ENCODE results near the gene FKBP11. TPM values are rescaled to one million over a fixed set of nuclear protein-coding genes. Genes with fewer than 3 reads are reported as not detected.

The FKBP11 gene
- polyA plus RNA-seq, 4 donors, result 22.4 to 82.7 (median 51.1) TPM

GRCh38 chr12:48933664-48934311 is 8.5 kb upstream of the FKBP11 start:
- Histone ChIP-seq H3K27ac (ENCODE audit: low read depth in 1 of 3, low read length in 2 of 3) (peak overlapping the region in 2 of 3 donors; percentile 41 to 89), H3K36me3 (ENCODE audit: control insufficient read depth in 3 of 3, insufficient read depth in 2 of 3, low read depth in 1 of 3, low read length in 3 of 3) (peaks cover 0 to 68% (median 4%) of the 10 kb centered on the region in 3 donors), H3K4me3 (ENCODE audit: low read depth in 1 of 3, low read length in 3 of 3) (no peak overlapping the region), H3K27me3 (ENCODE audit: control insufficient read depth in 3 of 3, insufficient read depth in 3 of 3, low read length in 3 of 3) (no peaks in the 10 kb centered on the region), H3K9me3 (ENCODE audit: control insufficient read depth in 2 of 2, insufficient read depth in 1 of 2, low read depth in 1 of 2, low read length in 1 of 2) (no peaks in the 10 kb centered on the region), H3K4me1 (ENCODE audit: control insufficient read depth in 3 of 3, insufficient read depth in 2 of 3, low read depth in 1 of 3, low read length in 2 of 3) (no peaks in the 10 kb centered on the region)
- FAIRE-seq (no peak), DNase-seq (peak in 1 of 2 donors; percentile 54)
- 78 to 90% (median 80%) methylated on average over 9 of the region's 9 CpGs for WGBS, 3 donors

DNA sequence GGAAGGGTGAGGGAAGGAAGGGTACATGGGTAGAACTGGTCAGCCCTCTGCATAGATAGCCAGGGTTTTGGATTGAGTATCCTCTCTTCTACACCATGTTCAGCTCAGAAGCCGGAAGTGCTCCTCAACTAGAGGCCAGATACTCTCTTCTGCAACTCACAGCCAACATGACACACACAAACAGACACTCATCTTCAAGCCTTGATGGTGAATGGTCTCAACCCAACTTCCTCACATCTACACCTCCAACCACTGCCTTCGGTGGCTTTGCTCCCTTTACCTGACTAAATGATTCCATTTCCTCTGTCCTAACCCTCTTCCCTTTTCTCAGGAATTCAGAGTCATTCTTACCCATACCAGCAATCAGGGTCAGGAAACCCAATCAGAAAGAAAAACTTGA is 7.6 kb upstream of the FKBP11 start:
- DNase-seq, result peak in 1 of 2 donors; percentile 22
- Histone ChIP-seq H3K4me1 (ENCODE audit: control insufficient read depth in 3 of 3, insufficient read depth in 2 of 3, low read depth in 1 of 3, low read length in 2 of 3) (no peaks in the 10 kb centered on the region), H3K36me3 (ENCODE audit: control insufficient read depth in 3 of 3, insufficient read depth in 2 of 3, low read depth in 1 of 3, low read length in 3 of 3) (peaks cover 0 to 63% (median 2%) of the 10 kb centered on the region in 3 donors), H3K4me3 (ENCODE audit: low read depth in 1 of 3, low read length in 3 of 3) (no peak overlapping the region), H3K27me3 (ENCODE audit: control insufficient read depth in 3 of 3, insufficient read depth in 3 of 3, low read length in 3 of 3) (no peaks in the 10 kb centered on the region), H3K27ac (ENCODE audit: low read depth in 1 of 3, low read length in 2 of 3) (peak overlapping the region in 1 of 3 donors; percentile 59), H3K9me3 (ENCODE audit: control insufficient read depth in 2 of 2, insufficient read depth in 1 of 2, low read depth in 1 of 2, low read length in 1 of 2) (no peaks in the 10 kb centered on the region)
- no peak for FAIRE-seq
- 39 to 93% (median 79%) methylated on average over 2 of the region's 2 CpGs for WGBS, 3 donors

- Histone ChIP-seq H3K27me3 (ENCODE audit: control insufficient read depth in 3 of 3, insufficient read depth in 3 of 3, low read length in 3 of 3) (no peaks in the 10 kb centered on the region), H3K4me1 (ENCODE audit: control insufficient read depth in 3 of 3, insufficient read depth in 2 of 3, low read depth in 1 of 3, low read length in 2 of 3) (peaks cover 0 to 4% (median 0%) of the 10 kb centered on the region in 3 donors), H3K27ac (ENCODE audit: low read depth in 1 of 3, low read length in 2 of 3) (no peak overlapping the region), H3K36me3 (ENCODE audit: control insufficient read depth in 3 of 3, insufficient read depth in 2 of 3, low read depth in 1 of 3, low read length in 3 of 3) (peaks cover 0 to 42% (median 3%) of the 10 kb centered on the region in 3 donors), H3K9me3 (ENCODE audit: control insufficient read depth in 2 of 2, insufficient read depth in 1 of 2, low read depth in 1 of 2, low read length in 1 of 2) (no peaks in the 10 kb centered on the region), H3K4me3 (ENCODE audit: low read depth in 1 of 3, low read length in 3 of 3) (no peak overlapping the region)
- 85 to 92% (median 86%) methylated on average over 4 of the region's 4 CpGs for WGBS, 3 donors
- FAIRE-seq, result no peak
- DNase-seq, result no peak
These were observed 5.2 kb upstream of the FKBP11 start for GRCh38 chr12:48930475-48930874.

- FAIRE-seq, result no peak
- Histone ChIP-seq H3K9me3 (ENCODE audit: control insufficient read depth in 2 of 2, insufficient read depth in 1 of 2, low read depth in 1 of 2, low read length in 1 of 2) (no peaks in the 10 kb centered on the region), H3K4me3 (ENCODE audit: low read depth in 1 of 3, low read length in 3 of 3) (no peak overlapping the region), H3K36me3 (ENCODE audit: control insufficient read depth in 3 of 3, insufficient read depth in 2 of 3, low read depth in 1 of 3, low read length in 3 of 3) (peaks cover 0 to 37% (median 3%) of the 10 kb centered on the region in 3 donors), H3K27ac (ENCODE audit: low read depth in 1 of 3, low read length in 2 of 3) (no peak overlapping the region), H3K27me3 (ENCODE audit: control insufficient read depth in 3 of 3, insufficient read depth in 3 of 3, low read length in 3 of 3) (no peaks in the 10 kb centered on the region), H3K4me1 (ENCODE audit: control insufficient read depth in 3 of 3, insufficient read depth in 2 of 3, low read depth in 1 of 3, low read length in 2 of 3) (peaks cover 0 to 5% (median 0%) of the 10 kb centered on the region in 3 donors)
- no peak for DNase-seq
- WGBS, 3 donors, result 76 to 84% (median 79%) methylated on average over 1 of the region's 1 CpG
These were observed 4.3 kb upstream of the FKBP11 start for GRCh38 chr12:48929551-48929950.

- DNase-seq, result no peak
These were observed 2.0 kb upstream of the FKBP11 start for GRCh38 chr12:48927261-48927660.

GRCh38 chr12:48924617-48925303 is 532 bp downstream of the FKBP11 start:
- DNase-seq (peak; percentile 53 to 83), FAIRE-seq (no peak)
- H3K36me3 ChIP-seq (ENCODE audit: control insufficient read depth in 3 of 3, insufficient read depth in 2 of 3, low read depth in 1 of 3, low read length in 3 of 3), result peaks cover 0 to 25% (median 3%) of the 10 kb centered on the region in 3 donors
- H3K4me3 ChIP-seq (ENCODE audit: low read depth in 1 of 3, low read length in 3 of 3), result peak overlapping the region; percentile 80 to 96 (median 81)
- H3K27ac ChIP-seq (ENCODE audit: low read depth in 1 of 3, low read length in 2 of 3), result peak overlapping the region; percentile 43 to 83 (median 48)
- H3K4me1 ChIP-seq (ENCODE audit: control insufficient read depth in 3 of 3, insufficient read depth in 2 of 3, low read depth in 1 of 3, low read length in 2 of 3), result peaks cover 0 to 8% (median 3%) of the 10 kb centered on the region in 3 donors
- no peaks in the 10 kb centered on the region for H3K27me3 ChIP-seq (ENCODE audit: control insufficient read depth in 3 of 3, insufficient read depth in 3 of 3, low read length in 3 of 3)
- WGBS, 3 donors, result 0 to 1% (median 1%) methylated on average over 39 to 43 of the region's 43 CpGs
- H3K9me3 ChIP-seq (ENCODE audit: control insufficient read depth in 2 of 2, insufficient read depth in 1 of 2, low read depth in 1 of 2, low read length in 1 of 2), result no peaks in the 10 kb centered on the region

More at GRCh38 chr12:48927261-48927660, 2.0 kb upstream of the FKBP11 start:
- no peak overlapping the region for H3K27ac ChIP-seq (ENCODE audit: low read depth in 1 of 3, low read length in 2 of 3)
- H3K36me3 ChIP-seq (ENCODE audit: control insufficient read depth in 3 of 3, insufficient read depth in 2 of 3, low read depth in 1 of 3, low read length in 3 of 3), result peaks cover 0 to 29% (median 3%) of the 10 kb centered on the region in 3 donors
- FAIRE-seq, result no peak
- WGBS, 3 donors, result 78 to 88% (median 82%) methylated on average over 2 of the region's 2 CpGs
- peaks cover 0 to 8% (median 3%) of the 10 kb centered on the region in 3 donors for H3K4me1 ChIP-seq (ENCODE audit: control insufficient read depth in 3 of 3, insufficient read depth in 2 of 3, low read depth in 1 of 3, low read length in 2 of 3)
- no peak overlapping the region for H3K4me3 ChIP-seq (ENCODE audit: low read depth in 1 of 3, low read length in 3 of 3)
- H3K27me3 ChIP-seq (ENCODE audit: control insufficient read depth in 3 of 3, insufficient read depth in 3 of 3, low read length in 3 of 3), result no peaks in the 10 kb centered on the region
- no peaks in the 10 kb centered on the region for H3K9me3 ChIP-seq (ENCODE audit: control insufficient read depth in 2 of 2, insufficient read depth in 1 of 2, low read depth in 1 of 2, low read length in 1 of 2)

DNA sequence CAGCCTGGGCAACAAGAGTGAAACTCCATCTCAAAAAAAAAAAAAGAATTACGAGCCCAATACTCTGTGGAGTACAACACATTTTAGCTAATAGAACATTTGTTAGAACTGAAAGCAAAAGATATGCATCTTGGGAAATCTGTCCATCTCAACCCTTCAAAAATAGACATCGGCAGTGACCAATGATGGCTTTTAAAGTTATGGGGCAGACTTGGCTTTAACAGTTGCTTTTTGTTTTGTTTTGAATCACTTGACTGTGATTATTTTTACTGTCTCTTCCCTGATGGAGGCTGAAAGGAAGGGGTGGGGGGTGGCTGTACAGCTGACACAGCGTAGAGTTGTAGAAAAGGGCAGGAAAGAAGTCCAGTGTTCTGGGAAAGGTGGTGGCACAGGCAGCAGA is 2.2 kb downstream of the FKBP11 start:
- Histone ChIP-seq H3K4me3 (ENCODE audit: low read depth in 1 of 3, low read length in 3 of 3) (no peak overlapping the region), H3K27me3 (ENCODE audit: control insufficient read depth in 3 of 3, insufficient read depth in 3 of 3, low read length in 3 of 3) (no peaks in the 10 kb centered on the region), H3K36me3 (ENCODE audit: control insufficient read depth in 3 of 3, insufficient read depth in 2 of 3, low read depth in 1 of 3, low read length in 3 of 3) (peaks cover 0 to 20% (median 3%) of the 10 kb centered on the region in 3 donors), H3K4me1 (ENCODE audit: control insufficient read depth in 3 of 3, insufficient read depth in 2 of 3, low read depth in 1 of 3, low read length in 2 of 3) (peaks cover 0 to 8% (median 3%) of the 10 kb centered on the region in 3 donors), H3K9me3 (ENCODE audit: control insufficient read depth in 2 of 2, insufficient read depth in 1 of 2, low read depth in 1 of 2, low read length in 1 of 2) (no peaks in the 10 kb centered on the region), H3K27ac (ENCODE audit: low read depth in 1 of 3, low read length in 2 of 3) (no peak overlapping the region)
- DNase-seq (no peak), FAIRE-seq (no peak)
- 85 to 97% (median 94%) methylated on average over 3 of the region's 3 CpGs for WGBS, 3 donors

DNA sequence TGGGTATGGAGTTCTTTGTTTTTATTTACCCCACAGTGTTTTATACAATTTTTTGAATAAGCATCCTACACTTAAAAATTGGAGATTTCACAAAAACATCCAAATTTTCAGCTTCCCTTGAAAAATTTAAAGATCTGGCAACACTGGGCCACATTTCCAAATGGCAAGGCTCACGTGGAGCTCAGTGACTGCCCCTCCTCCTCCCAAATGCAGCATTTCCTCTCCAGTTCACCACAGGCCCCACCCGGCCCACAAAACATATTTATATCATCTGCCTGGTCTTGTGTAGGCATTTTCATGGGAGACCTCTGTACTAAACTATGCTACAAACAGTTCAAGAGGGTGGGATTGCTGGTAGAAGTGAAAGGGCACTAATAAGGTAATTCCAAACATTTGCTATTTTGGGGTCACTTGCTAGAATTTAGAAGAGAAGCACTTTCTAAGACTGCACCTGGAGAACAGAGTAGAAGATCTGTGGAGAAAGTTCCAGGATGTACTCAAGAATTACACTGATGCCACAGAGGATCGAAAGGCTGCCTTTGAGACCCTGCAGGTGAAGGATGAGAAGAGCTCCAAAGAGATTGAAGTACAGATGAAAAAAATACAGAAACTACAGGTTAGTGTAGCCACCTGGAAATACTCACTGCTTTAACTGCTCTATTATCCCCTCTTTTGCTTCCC is 7.3 kb downstream of the FKBP11 start:
- no peak overlapping the region for H3K4me3 ChIP-seq (ENCODE audit: low read depth in 1 of 3, low read length in 3 of 3)
- H3K27ac ChIP-seq (ENCODE audit: low read depth in 1 of 3, low read length in 2 of 3), result no peak overlapping the region
- no peaks in the 10 kb centered on the region for H3K4me1 ChIP-seq (ENCODE audit: control insufficient read depth in 3 of 3, insufficient read depth in 2 of 3, low read depth in 1 of 3, low read length in 2 of 3)
- no peaks in the 10 kb centered on the region for H3K9me3 ChIP-seq (ENCODE audit: control insufficient read depth in 2 of 2, insufficient read depth in 1 of 2, low read depth in 1 of 2, low read length in 1 of 2)
- no peaks in the 10 kb centered on the region for H3K27me3 ChIP-seq (ENCODE audit: control insufficient read depth in 3 of 3, insufficient read depth in 3 of 3, low read length in 3 of 3)
- WGBS, 3 donors, result 46 to 69% (median 56%) methylated on average over 3 of the region's 3 CpGs
- H3K36me3 ChIP-seq (ENCODE audit: control insufficient read depth in 3 of 3, insufficient read depth in 2 of 3, low read depth in 1 of 3, low read length in 3 of 3), result peaks cover 0 to 12% (median 0%) of the 10 kb centered on the region in 3 donors
- DNase-seq, result peak in 1 of 2 donors; percentile 36
- FAIRE-seq, result no peak

Measured in small intestine (tissue), 7 donors.